LHCN-M2 (cell line): ENCODE results near the gene CASP12. TPM values are rescaled to one million over a fixed set of nuclear protein-coding genes. Genes with fewer than 3 reads are reported as not detected.

ENCODE experiments used
- DNase-seq: peaks from one replicate; pipeline ENCODE4 v3.0.0-alpha.2; 2012; ENCODE audit warnings: low read depth
- total RNA-seq: library from RNA; depleted of rRNA; stranded (reverse); fragments of >200 nt; gene quantifications from 2 replicates; pipeline ENCODE4 v1.2.3, GENCODE V29; 2014; rRNA removed

Gene CASP12
- total RNA-seq, 1 experiment from 2014 or later, result not detected

DNA sequence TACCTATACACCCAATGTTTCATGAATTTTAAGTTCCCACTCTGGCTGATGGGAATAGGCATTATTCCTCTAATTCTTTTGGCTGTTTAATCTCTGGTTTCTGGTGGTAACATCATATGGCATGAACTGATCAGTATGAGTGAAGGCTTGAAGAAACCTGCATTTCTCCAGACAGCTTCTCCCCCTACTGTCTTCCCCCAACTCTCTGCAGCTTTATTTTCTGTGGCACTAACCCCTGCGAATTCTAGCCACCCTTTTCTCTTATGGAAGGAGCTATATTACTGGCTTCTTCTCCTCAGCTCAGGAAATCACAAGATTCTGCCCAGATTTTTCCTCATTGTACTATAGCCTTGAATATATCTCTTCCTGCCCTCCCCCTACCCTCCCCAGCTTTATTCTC is 57.1 kb downstream of the CASP12 start:
- no peak for DNase-seq

GRCh38 chr11:104837969-104838639 is 60.2 kb downstream of the CASP12 start:
- DNase-seq, result no peak

DNA sequence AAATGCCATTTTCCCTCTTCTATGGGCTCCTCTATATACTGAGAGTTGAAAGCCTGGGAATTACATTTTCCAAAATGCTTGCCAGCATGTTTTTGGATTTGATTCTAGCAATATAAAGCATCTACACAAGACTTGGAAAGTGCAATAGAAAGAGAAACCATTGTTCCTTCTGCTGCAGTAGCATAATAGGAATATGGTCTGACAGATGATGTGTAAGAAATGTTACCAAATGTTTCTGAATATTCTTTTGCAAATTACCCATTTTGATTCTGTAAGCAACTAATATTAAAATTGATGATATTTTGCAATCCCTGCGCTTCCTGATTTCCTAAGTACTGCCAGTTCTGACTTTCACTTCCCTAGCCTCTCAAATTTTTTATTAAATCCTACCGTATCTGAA is 61.6 kb downstream of the CASP12 start:
- DNase-seq, result no peak

Other genes with a start within 250 kb of the CASP12 start
- 86.4 and 88.7 TPM in 2 replicates for gene CASP4, start 70.1 kb upstream of the CASP12 start, total RNA-seq
- not detected in 2 replicates for gene CASP5, start 124.7 kb upstream of the CASP12 start, total RNA-seq
- gene CASP1, start 136.7 kb upstream of the CASP12 start, total RNA-seq, result 4.4 and 6.5 TPM in 2 replicates
- not detected in 2 replicates for gene CARD16, start 146.9 kb upstream of the CASP12 start, total RNA-seq
- gene CARD18, start 241.3 kb upstream of the CASP12 start, total RNA-seq, result not detected in 2 replicates